Parathyroid adenoma (tissue), 2 donors: ENCODE results near the gene SSC4D.
"Not testable (repeated sequence)": the region's sequence is repeated elsewhere in the genome, so short reads cannot be mapped to it uniquely, and the experiment has no call there.

Experiments used
- H2AFZ ChIP-seq: fragments of 300-600 bp; sonication (generic); one replicate; pipeline ENCODE4 v1.7.0; 2017; ENCODE audit warnings: antibody characterized with exemption, mild to moderate bottlenecking
- H3K27ac ChIP-seq: fragments of 300-600 bp; sonication (generic); one replicate; pipeline ENCODE4 v1.7.0; 2017
- H3K27me3 ChIP-seq: fragments of 300-600 bp; sonication (generic); one replicate; pipeline ENCODE4 v1.7.0; 2017; ENCODE audit warnings: low read length; ENCODE audit not compliant: control insufficient read depth, insufficient read depth
- H3K36me3 ChIP-seq: fragments of 300-600 bp; sonication (generic); one replicate; pipeline ENCODE4 v1.7.0; 2017; ENCODE audit warnings: low read length; ENCODE audit not compliant: control insufficient read depth, insufficient read depth
- H3K4me1 ChIP-seq: fragments of 300-600 bp; sonication (generic); one replicate; pipeline ENCODE4 v1.7.0; 2017; ENCODE audit warnings: control low read depth
- H3K4me2 ChIP-seq: fragments of 300-600 bp; sonication (generic); one replicate; pipeline ENCODE4 v1.7.0; 2017; ENCODE audit warnings: low read length
- H3K4me3 ChIP-seq: fragments of 300-600 bp; sonication (generic); one replicate; pipeline ENCODE4 v1.7.0; 2017; ENCODE audit warnings: low read depth, low read length
- H3K79me2 ChIP-seq: fragments of 300-600 bp; sonication (generic); one replicate; pipeline ENCODE4 v1.7.0; 2017; ENCODE audit warnings: control low read depth
- H3K9ac ChIP-seq: fragments of 300-600 bp; sonication (generic); one replicate; pipeline ENCODE4 v1.7.0; 2017; ENCODE audit warnings: mild to moderate bottlenecking
- H3K9me3 ChIP-seq: fragments of 300-600 bp; sonication (generic); one replicate; pipeline ENCODE4 v1.7.0; 2017; ENCODE audit warnings: low read length; ENCODE audit not compliant: control insufficient read depth
- TF ChIP-seq, protein P1 (sequence below): fragments of 300-600 bp; sonication (generic); IDR thresholded peaks from one replicate; pipeline ENCODE4 v1.7.0; 2017; ENCODE audit warnings: antibody characterized with exemption, mild to moderate bottlenecking
- donor health status: primary hyperparathyroidism.

SSC4D gene

GRCh38 chr7:76437873-76438272 lies 28.4 kb upstream of the SSC4D start:
- not testable (repeated sequence) for H3K4me3 ChIP-seq, H3K4me2 ChIP-seq, H3K79me2 ChIP-seq, H2AFZ ChIP-seq, H3K36me3 ChIP-seq, H3K27me3 ChIP-seq, H3K9ac ChIP-seq, H3K27ac ChIP-seq, H3K4me1 ChIP-seq, H3K9me3 ChIP-seq
- TF ChIP-seq, protein P1, sequence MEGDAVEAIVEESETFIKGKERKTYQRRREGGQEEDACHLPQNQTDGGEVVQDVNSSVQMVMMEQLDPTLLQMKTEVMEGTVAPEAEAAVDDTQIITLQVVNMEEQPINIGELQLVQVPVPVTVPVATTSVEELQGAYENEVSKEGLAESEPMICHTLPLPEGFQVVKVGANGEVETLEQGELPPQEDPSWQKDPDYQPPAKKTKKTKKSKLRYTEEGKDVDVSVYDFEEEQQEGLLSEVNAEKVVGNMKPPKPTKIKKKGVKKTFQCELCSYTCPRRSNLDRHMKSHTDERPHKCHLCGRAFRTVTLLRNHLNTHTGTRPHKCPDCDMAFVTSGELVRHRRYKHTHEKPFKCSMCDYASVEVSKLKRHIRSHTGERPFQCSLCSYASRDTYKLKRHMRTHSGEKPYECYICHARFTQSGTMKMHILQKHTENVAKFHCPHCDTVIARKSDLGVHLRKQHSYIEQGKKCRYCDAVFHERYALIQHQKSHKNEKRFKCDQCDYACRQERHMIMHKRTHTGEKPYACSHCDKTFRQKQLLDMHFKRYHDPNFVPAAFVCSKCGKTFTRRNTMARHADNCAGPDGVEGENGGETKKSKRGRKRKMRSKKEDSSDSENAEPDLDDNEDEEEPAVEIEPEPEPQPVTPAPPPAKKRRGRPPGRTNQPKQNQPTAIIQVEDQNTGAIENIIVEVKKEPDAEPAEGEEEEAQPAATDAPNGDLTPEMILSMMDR = peak; percentile 82

DNA sequence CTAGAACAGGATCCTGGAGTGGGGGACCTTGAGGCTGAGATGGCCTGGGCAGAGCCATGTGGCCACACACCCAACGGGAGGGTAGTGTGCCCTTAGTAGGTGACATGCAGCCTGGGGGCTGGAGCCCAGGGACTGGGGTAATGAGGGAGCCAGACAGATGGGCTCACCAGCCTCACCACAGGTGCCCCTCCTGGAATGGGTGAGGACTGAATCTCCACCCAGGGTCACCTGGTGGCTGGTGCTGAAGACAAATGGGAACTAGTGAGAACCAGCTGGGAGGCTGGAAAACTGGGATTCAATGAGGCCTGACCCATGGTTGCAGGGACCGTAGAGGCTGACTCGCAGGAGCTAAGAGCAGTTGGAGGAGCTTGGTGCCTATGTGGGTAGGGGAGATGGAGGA lies 21.3 kb upstream of the SSC4D start:
- H3K4me1 ChIP-seq = no peaks in the 10 kb centered on the region
- no peak overlapping the region for H3K9ac ChIP-seq
- no peak overlapping the region for H2AFZ ChIP-seq
- no peaks in the 10 kb centered on the region for H3K79me2 ChIP-seq
- no peak overlapping the region for H3K27ac ChIP-seq
- no peak overlapping the region for H3K4me2 ChIP-seq
- H3K9me3 ChIP-seq = no peaks in the 10 kb centered on the region
- H3K27me3 ChIP-seq = no peaks in the 10 kb centered on the region
- no peak overlapping the region for H3K4me3 ChIP-seq
- H3K36me3 ChIP-seq = no peaks in the 10 kb centered on the region
- TF ChIP-seq, protein P1 = no peak

- H3K9me3 ChIP-seq = no peaks in the 10 kb centered on the region
- no peak overlapping the region for H3K27ac ChIP-seq
- H3K79me2 ChIP-seq = no peaks in the 10 kb centered on the region
- no peak overlapping the region for H3K4me3 ChIP-seq
- no peaks in the 10 kb centered on the region for H3K27me3 ChIP-seq
- no peaks in the 10 kb centered on the region for H3K4me1 ChIP-seq
- TF ChIP-seq, protein P1 = no peak
- H3K36me3 ChIP-seq = no peaks in the 10 kb centered on the region
- no peak overlapping the region for H3K4me2 ChIP-seq
- no peak overlapping the region for H2AFZ ChIP-seq
- no peak overlapping the region for H3K9ac ChIP-seq
Measured at GRCh38 chr7:76430211-76430610, 20.7 kb upstream of the SSC4D start.

DNA sequence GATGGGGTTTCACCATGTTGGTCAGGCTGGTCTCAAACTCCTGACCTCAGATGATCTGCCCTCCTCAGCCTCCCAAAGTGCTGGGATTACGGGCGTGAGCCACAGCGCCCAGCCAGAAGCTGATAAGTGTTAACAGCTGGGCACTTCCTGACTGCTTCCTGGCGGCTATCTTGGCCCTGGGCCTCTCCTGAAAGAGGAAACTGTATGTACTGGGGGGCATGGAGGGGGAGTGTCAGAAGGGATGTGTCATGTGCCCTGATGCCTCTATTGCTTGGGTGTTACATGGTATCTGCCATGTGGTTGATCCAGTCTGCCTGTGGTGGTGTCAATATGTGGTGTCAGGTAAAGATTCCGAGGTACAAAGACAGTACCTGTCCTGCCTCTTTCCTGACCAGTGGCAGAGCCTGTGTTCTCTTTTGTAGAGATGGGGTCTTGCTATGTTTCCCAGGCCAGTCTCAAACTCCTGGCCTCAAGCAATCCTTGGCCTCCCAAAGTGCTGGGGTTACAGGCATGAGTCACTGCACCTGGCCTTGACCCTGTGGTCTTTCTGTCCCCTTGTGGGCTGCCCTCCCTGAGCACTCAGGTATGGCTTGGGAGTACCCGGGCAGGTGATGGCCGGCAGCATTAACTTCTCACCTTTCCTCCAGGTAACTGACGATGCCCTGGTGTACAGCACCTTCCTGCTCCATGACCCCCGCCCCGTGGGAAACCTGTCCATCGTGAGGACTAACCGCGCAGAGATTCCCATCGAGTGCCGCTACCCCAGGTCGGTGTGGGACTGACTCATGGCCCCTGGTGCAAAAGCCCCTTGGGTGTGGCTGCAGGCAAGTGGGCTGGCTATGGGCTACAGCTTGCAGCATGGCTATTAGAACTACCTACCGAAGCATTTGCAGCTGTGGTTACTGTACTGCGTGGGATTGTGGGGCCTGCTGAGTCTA lies 19.6 kb upstream of the SSC4D start:
- no peak overlapping the region for H3K27ac ChIP-seq
- H3K9me3 ChIP-seq = no peaks in the 10 kb centered on the region
- no peaks in the 10 kb centered on the region for H3K79me2 ChIP-seq
- no peaks in the 10 kb centered on the region for H3K4me1 ChIP-seq
- no peaks in the 10 kb centered on the region for H3K36me3 ChIP-seq
- no peak overlapping the region for H2AFZ ChIP-seq
- TF ChIP-seq, protein P1 = no peak
- H3K4me3 ChIP-seq = no peak overlapping the region
- H3K4me2 ChIP-seq = no peak overlapping the region
- H3K9ac ChIP-seq = no peak overlapping the region
- no peaks in the 10 kb centered on the region for H3K27me3 ChIP-seq
